Stimulated activated CD8-positive, alpha-beta memory T cell treated with anti-CD3 and anti-CD28 coated beads, Interleukin-4, amount 100 ng/mL, for 1 hour (primary cell): ENCODE data around the gene IRAK1.

Source experiments
- DNase-seq, 2 donors: peaks; one replicate each; pipeline ENCODE4 v3.0.0-alpha.2; 2020; ENCODE audit warnings: low read depth in 2 of 2, low spot score in 1 of 2

IRAK1 gene

GRCh38 chrX:154020536-154021115, 924 bp upstream of the IRAK1 start:
- no peak for DNase-seq

- no peak for DNase-seq
Observed at GRCh38 chrX:154019061-154019621, 561 bp downstream of the IRAK1 start.

- no peak for DNase-seq
Observed at GRCh38 chrX:154018518-154019060, 1.1 kb downstream of the IRAK1 start.

- DNase-seq: no peak
Observed at GRCh38 chrX:154017766-154018517, 1.8 kb downstream of the IRAK1 start.

GRCh38 chrX:154016366-154017076, 3.2 kb downstream of the IRAK1 start:
- DNase-seq: no peak

- DNase-seq: no peak
Observed at GRCh38 chrX:154015581-154016264, 4.0 kb downstream of the IRAK1 start.

- DNase-seq: no peak
Observed at GRCh38 chrX:154014429-154015380, 5.0 kb downstream of the IRAK1 start.

- peak in 1 of 2 donors; percentile 25 for DNase-seq
Observed at GRCh38 chrX:154013614-154014360, 5.9 kb downstream of the IRAK1 start.

- no peak for DNase-seq
Observed at GRCh38 chrX:154013001-154013421, 6.7 kb downstream of the IRAK1 start.

GRCh38 chrX:154012336-154012991, 7.2 kb downstream of the IRAK1 start:
- DNase-seq: no peak

- DNase-seq: no peak
Observed at GRCh38 chrX:154011376-154012335, 8.0 kb downstream of the IRAK1 start.

GRCh38 chrX:154010330-154011087, 9.2 kb downstream of the IRAK1 start:
- no peak for DNase-seq

GRCh38 chrX:154008521-154008920, 11.2 kb downstream of the IRAK1 start:
- DNase-seq: no peak

GRCh38 chrX:154006947-154007346, 12.8 kb downstream of the IRAK1 start:
- DNase-seq: no peak

- DNase-seq: no peak
Observed at GRCh38 chrX:154004315-154004714, 15.4 kb downstream of the IRAK1 start.

GRCh38 chrX:154002215-154002719, 17.4 kb downstream of the IRAK1 start:
- DNase-seq: no peak

- no peak for DNase-seq
Observed at GRCh38 chrX:154000051-154000450, 19.7 kb downstream of the IRAK1 start.
